Measurements from ENCODE around the gene KCNIP4.

DNA sequence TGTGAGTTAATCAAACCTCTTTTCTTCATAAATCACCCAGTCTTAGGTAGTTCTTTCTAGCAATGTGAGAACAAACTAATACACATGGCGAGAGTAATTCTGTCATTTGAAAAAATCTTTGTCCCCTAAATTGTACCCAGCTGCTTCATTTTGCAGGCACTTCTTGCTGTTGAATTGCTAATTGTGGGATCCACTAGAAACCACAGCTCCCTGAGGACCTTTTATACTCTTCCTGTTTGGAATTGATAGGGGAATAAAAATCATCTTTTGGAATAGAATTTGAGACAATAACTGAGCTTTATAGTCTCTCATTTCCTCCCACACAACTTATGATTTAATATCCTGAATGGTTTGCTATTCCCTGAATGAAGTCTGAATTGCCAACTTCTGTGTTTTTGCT is 1078.1 kb downstream of the KCNIP4 start:
- TF ChIP-seq, protein P1, sequence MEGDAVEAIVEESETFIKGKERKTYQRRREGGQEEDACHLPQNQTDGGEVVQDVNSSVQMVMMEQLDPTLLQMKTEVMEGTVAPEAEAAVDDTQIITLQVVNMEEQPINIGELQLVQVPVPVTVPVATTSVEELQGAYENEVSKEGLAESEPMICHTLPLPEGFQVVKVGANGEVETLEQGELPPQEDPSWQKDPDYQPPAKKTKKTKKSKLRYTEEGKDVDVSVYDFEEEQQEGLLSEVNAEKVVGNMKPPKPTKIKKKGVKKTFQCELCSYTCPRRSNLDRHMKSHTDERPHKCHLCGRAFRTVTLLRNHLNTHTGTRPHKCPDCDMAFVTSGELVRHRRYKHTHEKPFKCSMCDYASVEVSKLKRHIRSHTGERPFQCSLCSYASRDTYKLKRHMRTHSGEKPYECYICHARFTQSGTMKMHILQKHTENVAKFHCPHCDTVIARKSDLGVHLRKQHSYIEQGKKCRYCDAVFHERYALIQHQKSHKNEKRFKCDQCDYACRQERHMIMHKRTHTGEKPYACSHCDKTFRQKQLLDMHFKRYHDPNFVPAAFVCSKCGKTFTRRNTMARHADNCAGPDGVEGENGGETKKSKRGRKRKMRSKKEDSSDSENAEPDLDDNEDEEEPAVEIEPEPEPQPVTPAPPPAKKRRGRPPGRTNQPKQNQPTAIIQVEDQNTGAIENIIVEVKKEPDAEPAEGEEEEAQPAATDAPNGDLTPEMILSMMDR (IDR thresholded peaks at IDR 0.05), result no peak
- TF ChIP-seq POLR2A (IDR thresholded peaks at IDR 0.05), result no peak
- TF ChIP-seq EP300 (IDR thresholded peaks at IDR 0.05), result no peak

All from tibial nerve (tissue), 4 donors.